ENCODE measurements around the gene OSBPL3.

The OSBPL3 gene

GRCh38 chr7:24894429-24895221 lies 85.4 kb downstream of the OSBPL3 start:
- DNase-seq (ENCODE audit: low read depth), result no peak

GRCh38 chr7:24891311-24891735 lies 88.7 kb downstream of the OSBPL3 start:
- no peak for DNase-seq (ENCODE audit: low read depth)

- no peak for DNase-seq (ENCODE audit: low read depth)
These were observed 90.4 kb downstream of the OSBPL3 start for GRCh38 chr7:24889611-24890010.

- no peak for DNase-seq (ENCODE audit: low read depth)
These were observed 91.3 kb downstream of the OSBPL3 start for GRCh38 chr7:24888653-24889052.

- no peak for DNase-seq (ENCODE audit: low read depth)
These were observed 94.3 kb downstream of the OSBPL3 start for GRCh38 chr7:24885716-24886115.

GRCh38 chr7:24885305-24885704 lies 94.7 kb downstream of the OSBPL3 start:
- no peak for DNase-seq (ENCODE audit: low read depth)

- DNase-seq (ENCODE audit: low read depth), result no peak
These were observed 95.6 kb downstream of the OSBPL3 start for GRCh38 chr7:24884401-24884800.

- DNase-seq (ENCODE audit: low read depth), result no peak
These were observed 96.4 kb downstream of the OSBPL3 start for GRCh38 chr7:24883622-24884013.

GRCh38 chr7:24882989-24883621 lies 96.9 kb downstream of the OSBPL3 start:
- no peak for DNase-seq (ENCODE audit: low read depth)

- no peak for DNase-seq (ENCODE audit: low read depth)
These were observed 98.4 kb downstream of the OSBPL3 start for GRCh38 chr7:24881623-24882022.

GRCh38 chr7:24880886-24881285 lies 99.1 kb downstream of the OSBPL3 start:
- no peak for DNase-seq (ENCODE audit: low read depth)

GRCh38 chr7:24879291-24879690 lies 100.7 kb downstream of the OSBPL3 start:
- DNase-seq (ENCODE audit: low read depth), result no peak

- DNase-seq (ENCODE audit: low read depth), result no peak
These were observed 102.1 kb downstream of the OSBPL3 start for GRCh38 chr7:24877790-24878311.

- DNase-seq (ENCODE audit: low read depth), result no peak
These were observed 105.2 kb downstream of the OSBPL3 start for GRCh38 chr7:24874791-24875190.

- no peak for DNase-seq (ENCODE audit: low read depth)
These were observed 106.0 kb downstream of the OSBPL3 start for GRCh38 chr7:24873944-24874343.

- DNase-seq (ENCODE audit: low read depth), result no peak
These were observed 108.2 kb downstream of the OSBPL3 start for GRCh38 chr7:24871770-24872169.

GRCh38 chr7:24870766-24871165 lies 109.2 kb downstream of the OSBPL3 start:
- DNase-seq (ENCODE audit: low read depth), result no peak

GRCh38 chr7:24869572-24869971 lies 110.4 kb downstream of the OSBPL3 start:
- no peak for DNase-seq (ENCODE audit: low read depth)

- DNase-seq (ENCODE audit: low read depth), result no peak
These were observed 111.2 kb downstream of the OSBPL3 start for GRCh38 chr7:24868741-24869140.

- no peak for DNase-seq (ENCODE audit: low read depth)
These were observed 113.9 kb downstream of the OSBPL3 start for GRCh38 chr7:24866004-24866615.

GRCh38 chr7:24864214-24864817 lies 115.7 kb downstream of the OSBPL3 start:
- no peak for DNase-seq (ENCODE audit: low read depth)

GRCh38 chr7:24863626-24864025 lies 116.4 kb downstream of the OSBPL3 start:
- DNase-seq (ENCODE audit: low read depth), result no peak

- DNase-seq (ENCODE audit: low read depth), result no peak
These were observed 117.5 kb downstream of the OSBPL3 start for GRCh38 chr7:24862461-24862860.

Measured in stimulated activated CD8-positive, alpha-beta memory T cell treated with anti-CD3 and anti-CD28 coated beads, Interleukin-4, amount 100 ng/mL, for 24 hours (primary cell).